Measurements from ENCODE around the gene ZMIZ1. TPM values are rescaled to one million over a fixed set of nuclear protein-coding genes. Genes with fewer than 3 reads are reported as not detected.
A peak's percentile ranks its signal among the peaks of the same experiment; 100 is the strongest.

ZMIZ1 gene
- total RNA-seq, 6 donors from 2014 or later: 51.0 to 99.2 (median 91.8) TPM

GRCh38 chr10:79108728-79109127 lies 40.0 kb downstream of the ZMIZ1 start:
- no peak for ATAC-seq (ENCODE audit: low FRiP score in 2 of 2)
- WGBS, 2 donors: 80 to 88% methylated on average over 6 of the region's 6 CpGs

GRCh38 chr10:79111427-79111826 lies 42.7 kb downstream of the ZMIZ1 start:
- Histone ChIP-seq H3K4me1 (peaks cover 50 to 78% (median 59%) of the 10 kb centered on the region in 4 donors), H3K36me3 (peaks cover 0 to 15% (median 8%) of the 10 kb centered on the region in 4 donors), H3K4me3 (no peak overlapping the region), H3K27me3 (no peaks in the 10 kb centered on the region), H3K27ac (peak overlapping the region in 3 of 4 donors; percentile 9 to 78 (median 78)), H3K9me3 (no peaks in the 10 kb centered on the region)
- 68 to 72% methylated on average over 5 of the region's 5 CpGs for WGBS, 2 donors
- TF ChIP-seq POLR2A (IDR thresholded peaks at IDR 0.05) (no peak), EP300 (IDR thresholded peaks at IDR 0.05) (no peak), POLR2AphosphoS5 (IDR thresholded peaks at IDR 0.05) (no peak), CTCF (IDR thresholded peaks at IDR 0.05) (no peak)
- no peak for DNase-seq
- ATAC-seq (ENCODE audit: low FRiP score in 2 of 2): no peak

More at GRCh38 chr10:79108728-79109127, 40.0 kb downstream of the ZMIZ1 start:
- H3K9me3 ChIP-seq: no peaks in the 10 kb centered on the region
- H3K27me3 ChIP-seq: no peaks in the 10 kb centered on the region
- peaks cover 48 to 78% (median 58%) of the 10 kb centered on the region in 4 donors for H3K4me1 ChIP-seq
- TF ChIP-seq EP300 (IDR thresholded peaks at IDR 0.05) (no peak), CTCF (IDR thresholded peaks at IDR 0.05) (no peak), POLR2A (IDR thresholded peaks at IDR 0.05) (no peak), POLR2AphosphoS5 (IDR thresholded peaks at IDR 0.05) (no peak)
- H3K27ac ChIP-seq: no peak overlapping the region
- peaks cover 0 to 15% (median 8%) of the 10 kb centered on the region in 4 donors for H3K36me3 ChIP-seq
- no peak for DNase-seq
- no peak overlapping the region for H3K4me3 ChIP-seq

- Histone ChIP-seq H3K36me3 (peaks cover 0 to 15% (median 8%) of the 10 kb centered on the region in 4 donors), H3K4me3 (no peak overlapping the region), H3K4me1 (peaks cover 56 to 83% (median 61%) of the 10 kb centered on the region in 4 donors), H3K9me3 (no peaks in the 10 kb centered on the region), H3K27ac (peak overlapping the region; percentile 66 to 80 (median 78)), H3K27me3 (no peaks in the 10 kb centered on the region)
- 71 to 84% methylated on average over 8 to 12 of the region's 12 CpGs for WGBS, 2 donors
- TF ChIP-seq CTCF (IDR thresholded peaks at IDR 0.05) (no peak), POLR2AphosphoS5 (IDR thresholded peaks at IDR 0.05) (no peak), EP300 (IDR thresholded peaks at IDR 0.05) (peak in 2 of 4 donors; percentile 3 to 46), POLR2A (IDR thresholded peaks at IDR 0.05) (no peak)
- ATAC-seq (ENCODE audit: low FRiP score in 2 of 2): peak in 1 of 2 donors; percentile 45
- DNase-seq: peak in 1 of 2 donors; percentile 70
Observed at GRCh38 chr10:79111846-79112614, 43.3 kb downstream of the ZMIZ1 start.

GRCh38 chr10:79112881-79113431 lies 44.2 kb downstream of the ZMIZ1 start:
- Histone ChIP-seq H3K4me1 (peaks cover 54 to 83% (median 65%) of the 10 kb centered on the region in 4 donors), H3K36me3 (peaks cover 0 to 15% (median 8%) of the 10 kb centered on the region in 4 donors), H3K4me3 (no peak overlapping the region), H3K27ac (peak overlapping the region; percentile 66 to 80 (median 78)), H3K27me3 (no peaks in the 10 kb centered on the region), H3K9me3 (no peaks in the 10 kb centered on the region)
- no peak for TF ChIP-seq EP300 (IDR thresholded peaks at IDR 0.05)
- no peak for TF ChIP-seq POLR2A (IDR thresholded peaks at IDR 0.05)
- ATAC-seq (ENCODE audit: low FRiP score in 2 of 2): peak; percentile 6 to 18
- 25 to 69% methylated on average over 2 to 8 of the region's 11 CpGs for WGBS, 2 donors
- DNase-seq: peak in 1 of 2 donors; percentile 75

GRCh38 chr10:79113827-79114226 lies 45.1 kb downstream of the ZMIZ1 start:
- 80 to 82% methylated on average over 9 of the region's 9 CpGs for WGBS, 2 donors
- H3K4me1 ChIP-seq: peaks cover 53 to 85% (median 72%) of the 10 kb centered on the region in 4 donors
- peaks cover 0 to 17% (median 8%) of the 10 kb centered on the region in 4 donors for H3K36me3 ChIP-seq
- H3K4me3 ChIP-seq: no peak overlapping the region
- H3K27me3 ChIP-seq: no peaks in the 10 kb centered on the region
- H3K27ac ChIP-seq: peak overlapping the region; percentile 66 to 80 (median 78)
- TF ChIP-seq POLR2AphosphoS5 (IDR thresholded peaks at IDR 0.05): no peak
- no peak for TF ChIP-seq CTCF (IDR thresholded peaks at IDR 0.05)
- no peak for TF ChIP-seq POLR2A (IDR thresholded peaks at IDR 0.05)
- no peak for TF ChIP-seq EP300 (IDR thresholded peaks at IDR 0.05)
- ATAC-seq (ENCODE audit: low FRiP score in 2 of 2) (no peak), DNase-seq (no peak)
- H3K9me3 ChIP-seq: no peaks in the 10 kb centered on the region
